ENCODE results near the gene TOM1L2.

TOM1L2 gene

GRCh38 chr17:17842111-17842876, 129.9 kb downstream of the TOM1L2 start:
- H3K9ac ChIP-seq (ENCODE audit: low read depth in 1 of 2, low read length in 2 of 2): no peak overlapping the region
- peaks cover 0 to 10% of the 10 kb centered on the region in 2 donors for H3K36me3 ChIP-seq (ENCODE audit: control insufficient read depth in 1 of 2, insufficient read depth in 2 of 2, low read length in 2 of 2)
- H3K4me1 ChIP-seq (ENCODE audit: control insufficient read depth in 1 of 2, insufficient read depth in 2 of 2, low read length in 2 of 2): peaks cover 36 to 42% of the 10 kb centered on the region in 2 donors
- H3K9me3 ChIP-seq (ENCODE audit: control insufficient read depth in 1 of 2, low read length in 2 of 2): no peaks in the 10 kb centered on the region
- no peaks in the 10 kb centered on the region for H3K27me3 ChIP-seq (ENCODE audit: control insufficient read depth in 1 of 2, insufficient read depth in 2 of 2, low read length in 2 of 2)
- H3K27ac ChIP-seq (ENCODE audit: low read depth, low read length): no peak overlapping the region
- no peak overlapping the region for H3K4me3 ChIP-seq (ENCODE audit: low read depth in 1 of 2, low read length in 2 of 2)

- peaks cover 0 to 5% of the 10 kb centered on the region in 2 donors for H3K36me3 ChIP-seq (ENCODE audit: control insufficient read depth in 1 of 2, insufficient read depth in 2 of 2, low read length in 2 of 2)
- H3K9ac ChIP-seq (ENCODE audit: low read depth in 1 of 2, low read length in 2 of 2): no peak overlapping the region
- peak overlapping the region; percentile 98 for H3K27ac ChIP-seq (ENCODE audit: low read depth, low read length)
- H3K9me3 ChIP-seq (ENCODE audit: control insufficient read depth in 1 of 2, low read length in 2 of 2): no peaks in the 10 kb centered on the region
- no peak overlapping the region for H3K4me3 ChIP-seq (ENCODE audit: low read depth in 1 of 2, low read length in 2 of 2)
- H3K4me1 ChIP-seq (ENCODE audit: control insufficient read depth in 1 of 2, insufficient read depth in 2 of 2, low read length in 2 of 2): peaks cover 39 to 40% of the 10 kb centered on the region in 2 donors
- no peaks in the 10 kb centered on the region for H3K27me3 ChIP-seq (ENCODE audit: control insufficient read depth in 1 of 2, insufficient read depth in 2 of 2, low read length in 2 of 2)
Measured at GRCh38 chr17:17841601-17842025, 130.6 kb downstream of the TOM1L2 start.

GRCh38 chr17:17840751-17841591, 131.2 kb downstream of the TOM1L2 start:
- peak overlapping the region; percentile 98 for H3K27ac ChIP-seq (ENCODE audit: low read depth, low read length)
- peaks cover 39 to 40% of the 10 kb centered on the region in 2 donors for H3K4me1 ChIP-seq (ENCODE audit: control insufficient read depth in 1 of 2, insufficient read depth in 2 of 2, low read length in 2 of 2)
- no peaks in the 10 kb centered on the region for H3K9me3 ChIP-seq (ENCODE audit: control insufficient read depth in 1 of 2, low read length in 2 of 2)
- H3K4me3 ChIP-seq (ENCODE audit: low read depth in 1 of 2, low read length in 2 of 2): peak overlapping the region; percentile 61 to 63
- no peaks in the 10 kb centered on the region for H3K36me3 ChIP-seq (ENCODE audit: control insufficient read depth in 1 of 2, insufficient read depth in 2 of 2, low read length in 2 of 2)
- H3K27me3 ChIP-seq (ENCODE audit: control insufficient read depth in 1 of 2, insufficient read depth in 2 of 2, low read length in 2 of 2): no peaks in the 10 kb centered on the region
- H3K9ac ChIP-seq (ENCODE audit: low read depth in 1 of 2, low read length in 2 of 2): peak overlapping the region; percentile 74 to 98

- H3K4me3 ChIP-seq (ENCODE audit: low read depth in 1 of 2, low read length in 2 of 2): peak overlapping the region; percentile 63 to 72
- peaks cover 48 to 49% of the 10 kb centered on the region in 2 donors for H3K4me1 ChIP-seq (ENCODE audit: control insufficient read depth in 1 of 2, insufficient read depth in 2 of 2, low read length in 2 of 2)
- H3K36me3 ChIP-seq (ENCODE audit: control insufficient read depth in 1 of 2, insufficient read depth in 2 of 2, low read length in 2 of 2): no peaks in the 10 kb centered on the region
- H3K27ac ChIP-seq (ENCODE audit: low read depth, low read length): peak overlapping the region; percentile 98
- no peaks in the 10 kb centered on the region for H3K9me3 ChIP-seq (ENCODE audit: control insufficient read depth in 1 of 2, low read length in 2 of 2)
- no peaks in the 10 kb centered on the region for H3K27me3 ChIP-seq (ENCODE audit: control insufficient read depth in 1 of 2, insufficient read depth in 2 of 2, low read length in 2 of 2)
- peak overlapping the region; percentile 74 to 98 for H3K9ac ChIP-seq (ENCODE audit: low read depth in 1 of 2, low read length in 2 of 2)
Measured at GRCh38 chr17:17839791-17840707, 132.2 kb downstream of the TOM1L2 start.

GRCh38 chr17:17837966-17838962, 133.9 kb downstream of the TOM1L2 start:
- no peak overlapping the region for H3K4me3 ChIP-seq (ENCODE audit: low read depth in 1 of 2, low read length in 2 of 2)
- no peaks in the 10 kb centered on the region for H3K36me3 ChIP-seq (ENCODE audit: control insufficient read depth in 1 of 2, insufficient read depth in 2 of 2, low read length in 2 of 2)
- H3K9me3 ChIP-seq (ENCODE audit: control insufficient read depth in 1 of 2, low read length in 2 of 2): no peaks in the 10 kb centered on the region
- no peaks in the 10 kb centered on the region for H3K27me3 ChIP-seq (ENCODE audit: control insufficient read depth in 1 of 2, insufficient read depth in 2 of 2, low read length in 2 of 2)
- H3K27ac ChIP-seq (ENCODE audit: low read depth, low read length): peak overlapping the region; percentile 99
- H3K4me1 ChIP-seq (ENCODE audit: control insufficient read depth in 1 of 2, insufficient read depth in 2 of 2, low read length in 2 of 2): peaks cover 58 to 59% of the 10 kb centered on the region in 2 donors
- H3K9ac ChIP-seq (ENCODE audit: low read depth in 1 of 2, low read length in 2 of 2): peak overlapping the region; percentile 96 to 98

GRCh38 chr17:17837380-17837821, 134.8 kb downstream of the TOM1L2 start:
- Histone ChIP-seq H3K9ac (ENCODE audit: low read depth in 1 of 2, low read length in 2 of 2) (peak overlapping the region; percentile 96 to 98), H3K9me3 (ENCODE audit: control insufficient read depth in 1 of 2, low read length in 2 of 2) (no peaks in the 10 kb centered on the region), H3K4me1 (ENCODE audit: control insufficient read depth in 1 of 2, insufficient read depth in 2 of 2, low read length in 2 of 2) (peaks cover 58 to 59% of the 10 kb centered on the region in 2 donors), H3K36me3 (ENCODE audit: control insufficient read depth in 1 of 2, insufficient read depth in 2 of 2, low read length in 2 of 2) (peaks cover under 1 to 1% of the 10 kb centered on the region in 2 donors), H3K27me3 (ENCODE audit: control insufficient read depth in 1 of 2, insufficient read depth in 2 of 2, low read length in 2 of 2) (no peaks in the 10 kb centered on the region), H3K27ac (ENCODE audit: low read depth, low read length) (peak overlapping the region; percentile 99), H3K4me3 (ENCODE audit: low read depth in 1 of 2, low read length in 2 of 2) (peak overlapping the region in 1 of 2 donors; percentile 68)

GRCh38 chr17:17836818-17837379, 135.3 kb downstream of the TOM1L2 start, which contains the start of gene SREBF1:
SREBF1 (minus strand) TSS chr17:17836986; CDS start chr17:17836817, 169 bp downstream.
- Histone ChIP-seq H3K4me1 (ENCODE audit: control insufficient read depth in 1 of 2, insufficient read depth in 2 of 2, low read length in 2 of 2) (peaks cover 58 to 63% of the 10 kb centered on the region in 2 donors), H3K27me3 (ENCODE audit: control insufficient read depth in 1 of 2, insufficient read depth in 2 of 2, low read length in 2 of 2) (no peaks in the 10 kb centered on the region), H3K4me3 (ENCODE audit: low read depth in 1 of 2, low read length in 2 of 2) (peak within 1 kb of the TSS; percentile 68 to 88), H3K36me3 (ENCODE audit: control insufficient read depth in 1 of 2, insufficient read depth in 2 of 2, low read length in 2 of 2) (peaks cover 3 to 5% of the 10 kb centered on the region in 2 donors), H3K9me3 (ENCODE audit: control insufficient read depth in 1 of 2, low read length in 2 of 2) (no peaks in the 10 kb centered on the region), H3K27ac (ENCODE audit: low read depth, low read length) (peak within 1 kb of the TSS; percentile 99), H3K9ac (ENCODE audit: low read depth in 1 of 2, low read length in 2 of 2) (peak within 1 kb of the TSS; percentile 96 to 98)

- H3K27ac ChIP-seq (ENCODE audit: low read depth, low read length): peak overlapping the region; percentile 99
- no peaks in the 10 kb centered on the region for H3K9me3 ChIP-seq (ENCODE audit: control insufficient read depth in 1 of 2, low read length in 2 of 2)
- peak overlapping the region; percentile 96 to 98 for H3K9ac ChIP-seq (ENCODE audit: low read depth in 1 of 2, low read length in 2 of 2)
- H3K36me3 ChIP-seq (ENCODE audit: control insufficient read depth in 1 of 2, insufficient read depth in 2 of 2, low read length in 2 of 2): peaks cover 3 to 5% of the 10 kb centered on the region in 2 donors
- H3K4me1 ChIP-seq (ENCODE audit: control insufficient read depth in 1 of 2, insufficient read depth in 2 of 2, low read length in 2 of 2): peaks cover 56 to 64% of the 10 kb centered on the region in 2 donors
- peak overlapping the region; percentile 68 to 88 for H3K4me3 ChIP-seq (ENCODE audit: low read depth in 1 of 2, low read length in 2 of 2)
- H3K27me3 ChIP-seq (ENCODE audit: control insufficient read depth in 1 of 2, insufficient read depth in 2 of 2, low read length in 2 of 2): no peaks in the 10 kb centered on the region
Measured at GRCh38 chr17:17836250-17836817, 135.9 kb downstream of the TOM1L2 start.

Data from duodenal mucosa (tissue), 2 donors.